Calu3 (cell line): ENCODE measurements around the gene ZNF726. TPM values are rescaled to one million over a fixed set of nuclear protein-coding genes. Genes with fewer than 3 reads are reported as not detected.

Experiments used
- BruUV-seq: library from RNA; stranded (reverse); fragments of 400-500 nt; replicated peaks from 2 replicates; lab custom pipeline; 2021; lab: Mats Ljungman, UMichigan
- CTCF ChIA-PET: fragments of 300-600 bp; sonication (Branson Sonifier 250); formaldehyde crosslinking; loops from one replicate; lab custom pipeline; 2022; ENCODE audit warnings: antibody characterized with exemption; lab: Charles Lee
- DNase-seq: peaks from one replicate; pipeline ENCODE4 v3.0.0; 2022
- H3K27ac Mint-ChIP-seq: one replicate; pipeline ENCODE4 v1.8.0; 2022; ENCODE audit warnings: mixed read lengths; ENCODE audit not compliant: unreplicated experiment
- H3K27me3 Mint-ChIP-seq: one replicate; pipeline ENCODE4 v1.8.0; 2022; ENCODE audit warnings: mixed read lengths; ENCODE audit not compliant: unreplicated experiment
- H3K36me3 Mint-ChIP-seq: one replicate; pipeline ENCODE4 v1.8.0; 2022; ENCODE audit warnings: mild to moderate bottlenecking, moderate library complexity, mixed read lengths; ENCODE audit not compliant: insufficient read depth, unreplicated experiment
- H3K4me1 Mint-ChIP-seq: one replicate; pipeline ENCODE4 v1.8.0; 2022; ENCODE audit warnings: mild to moderate bottlenecking, low read depth, mixed read lengths; ENCODE audit not compliant: unreplicated experiment
- H3K4me3 Mint-ChIP-seq: one replicate; pipeline ENCODE4 v1.8.0; 2022; ENCODE audit warnings: mild to moderate bottlenecking, low read depth, moderate library complexity, mixed read lengths; ENCODE audit not compliant: unreplicated experiment
- H3K9me3 Mint-ChIP-seq: one replicate; pipeline ENCODE4 v1.8.0; 2022; ENCODE audit warnings: low read depth, mixed read lengths; ENCODE audit not compliant: unreplicated experiment
- intact Hi-C: fragments of 100-400 bp; cut with micrococcal nuclease; formaldehyde crosslinking; loops from one replicate; pipeline ENCODE4 v1.10.0; 2022; ENCODE audit not compliant: unreplicated experiment
- total RNA-seq: library from RNA; stranded (reverse); gene quantifications from 2 replicates; pipeline ENCODE4 v1.2.3, GENCODE V29; 2022
- TF ChIP-seq, protein P1 (sequence below): fragments of 200-600 bp; IDR thresholded peaks from one replicate; pipeline ENCODE4 v1.8.0; 2022; ENCODE audit warnings: antibody characterized with exemption; ENCODE audit not compliant: unreplicated experiment

ZNF726 gene
- total RNA-seq, 1 experiment from 2014 or later, result 9.7 TPM

DNA sequence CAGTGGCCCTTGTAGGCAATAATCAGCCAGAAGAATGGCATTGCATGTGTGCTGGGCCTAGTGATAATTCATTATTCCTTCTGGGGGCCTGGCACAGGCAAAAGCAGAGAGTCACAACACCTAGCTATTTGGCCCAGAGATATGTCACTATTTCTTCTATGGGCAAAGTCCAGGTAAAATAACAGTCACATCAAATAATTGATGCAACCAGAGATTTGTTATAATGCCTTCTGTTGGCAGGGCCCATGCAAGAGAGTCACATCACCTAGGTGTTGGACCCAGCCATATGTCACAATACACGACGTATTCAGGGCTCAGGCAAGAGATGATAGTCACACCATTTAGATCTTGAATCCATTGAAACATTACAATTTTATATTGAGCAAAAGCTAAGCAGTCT is 66.1 kb downstream of the ZNF726 start:
- Mint-ChIP-seq H3K27me3 (no peaks in the 10 kb centered on the region), H3K4me1 (no peaks in the 10 kb centered on the region), H3K36me3 (no peaks in the 10 kb centered on the region), H3K27ac (no peak overlapping the region), H3K9me3 (peaks cover 24% of the 10 kb centered on the region), H3K4me3 (no peak overlapping the region)
- CTCF ChIA-PET, result no interaction called here
- no peak for DNase-seq
- TF ChIP-seq, protein P1, sequence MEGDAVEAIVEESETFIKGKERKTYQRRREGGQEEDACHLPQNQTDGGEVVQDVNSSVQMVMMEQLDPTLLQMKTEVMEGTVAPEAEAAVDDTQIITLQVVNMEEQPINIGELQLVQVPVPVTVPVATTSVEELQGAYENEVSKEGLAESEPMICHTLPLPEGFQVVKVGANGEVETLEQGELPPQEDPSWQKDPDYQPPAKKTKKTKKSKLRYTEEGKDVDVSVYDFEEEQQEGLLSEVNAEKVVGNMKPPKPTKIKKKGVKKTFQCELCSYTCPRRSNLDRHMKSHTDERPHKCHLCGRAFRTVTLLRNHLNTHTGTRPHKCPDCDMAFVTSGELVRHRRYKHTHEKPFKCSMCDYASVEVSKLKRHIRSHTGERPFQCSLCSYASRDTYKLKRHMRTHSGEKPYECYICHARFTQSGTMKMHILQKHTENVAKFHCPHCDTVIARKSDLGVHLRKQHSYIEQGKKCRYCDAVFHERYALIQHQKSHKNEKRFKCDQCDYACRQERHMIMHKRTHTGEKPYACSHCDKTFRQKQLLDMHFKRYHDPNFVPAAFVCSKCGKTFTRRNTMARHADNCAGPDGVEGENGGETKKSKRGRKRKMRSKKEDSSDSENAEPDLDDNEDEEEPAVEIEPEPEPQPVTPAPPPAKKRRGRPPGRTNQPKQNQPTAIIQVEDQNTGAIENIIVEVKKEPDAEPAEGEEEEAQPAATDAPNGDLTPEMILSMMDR, result no peak
- no TSS peak for BruUV-seq
- intact Hi-C loops, result no loop called here

DNA sequence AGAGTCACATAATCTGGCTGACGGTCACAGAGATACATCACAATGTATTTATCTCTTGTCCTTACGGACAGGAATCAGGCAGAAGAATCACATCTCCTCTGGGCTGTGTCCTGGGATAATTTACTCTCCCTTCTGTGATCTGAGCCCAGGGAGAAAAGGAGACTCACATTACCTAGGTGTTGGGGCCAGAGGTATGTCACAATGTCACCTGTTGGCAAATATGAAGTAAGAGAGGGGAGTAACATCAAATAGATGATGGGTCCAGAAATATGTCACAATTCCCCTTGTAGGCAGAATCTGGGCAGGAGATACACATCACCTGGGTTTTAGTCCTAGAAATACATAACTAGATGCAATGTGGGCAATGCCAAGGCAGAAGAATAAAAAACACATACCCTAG is 67.2 kb downstream of the ZNF726 start:
- DNase-seq, result no peak
- H3K9me3 Mint-ChIP-seq, result peaks cover 30% of the 10 kb centered on the region
- CTCF ChIA-PET, result no interaction called here
- no peaks in the 10 kb centered on the region for H3K4me1 Mint-ChIP-seq
- intact Hi-C loops, result no loop called here
- no TSS peak for BruUV-seq
- H3K4me3 Mint-ChIP-seq, result no peak overlapping the region
- H3K27me3 Mint-ChIP-seq, result no peaks in the 10 kb centered on the region
- no peak overlapping the region for H3K27ac Mint-ChIP-seq
- H3K36me3 Mint-ChIP-seq, result no peaks in the 10 kb centered on the region
- TF ChIP-seq, protein P1, result no peak

DNA sequence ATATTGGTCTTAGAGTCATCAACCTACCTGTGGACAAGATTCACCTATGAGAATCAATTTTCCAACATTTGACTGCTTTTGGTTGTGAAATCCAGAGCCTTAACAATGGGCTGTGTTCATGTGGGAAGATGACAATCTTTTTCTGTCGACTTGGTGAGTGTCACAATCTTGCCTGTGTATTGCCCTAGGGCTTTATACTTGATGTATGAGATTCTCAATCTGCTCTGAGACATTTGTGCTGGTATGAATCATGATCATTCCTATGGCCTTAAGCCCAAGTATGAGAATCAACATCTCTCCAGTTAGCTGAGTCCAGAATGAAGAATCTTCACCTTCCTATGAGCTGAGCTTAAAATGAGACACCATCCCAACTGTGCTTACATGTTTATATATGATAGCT is 68.7 kb downstream of the ZNF726 start:
- TF ChIP-seq, protein P1, result no peak
- peaks cover 31% of the 10 kb centered on the region for H3K9me3 Mint-ChIP-seq

More for the DNA sequence above, 68.7 kb downstream of the ZNF726 start:
- DNase-seq, result no peak
- no TSS peak for BruUV-seq
- H3K36me3 Mint-ChIP-seq, result no peaks in the 10 kb centered on the region
- H3K27ac Mint-ChIP-seq, result no peak overlapping the region
- CTCF ChIA-PET, result no interaction called here
- no peaks in the 10 kb centered on the region for H3K27me3 Mint-ChIP-seq
- no peak overlapping the region for H3K4me3 Mint-ChIP-seq
- no peaks in the 10 kb centered on the region for H3K4me1 Mint-ChIP-seq
- intact Hi-C loops, result no loop called here

Other genes starting within 250 kb of the ZNF726 start
- gene ZNF675, start 227.7 kb upstream of the ZNF726 start, total RNA-seq, result 15.6 and 16.1 TPM in 2 replicates
- 3.7 and 6.9 TPM in 2 replicates for gene ZNF681, start 156.0 kb upstream of the ZNF726 start, total RNA-seq
- gene ZNF254, start 172.3 kb downstream of the ZNF726 start, total RNA-seq, result 14.5 and 17.3 TPM in 2 replicates